Hypothalamus (tissue), 51 donors: ENCODE data around the gene HAGHL.
A peak's percentile ranks its signal among the peaks of the same experiment; 100 is the strongest.

Source experiments
- DNase-seq, 51 donors: peaks; one replicate each; lab custom pipeline; 2025; lab: John Stamatoyannopoulos, UW

The HAGHL gene

GRCh38 chr16:726438-727290 is at the start of gene HAGHL, which contains the start of gene CCDC78:
HAGHL (plus strand) TSS chr16:727106; CDS start chr16:727510, 404 bp downstream.
CCDC78 (minus strand) TSS chr16:726443; CDS start chr16:726367, 76 bp downstream.
- peak in 46 of 51 donors; percentile 14 to 83 (median 53) for DNase-seq

- no peak for DNase-seq
Measured at GRCh38 chr16:677316-678190, 49.4 kb upstream of the HAGHL start.

- DNase-seq = no peak
Measured at GRCh38 chr16:678209-678857, 48.6 kb upstream of the HAGHL start.

- DNase-seq = peak in 37 of 51 donors; percentile 13 to 79 (median 61)
Measured at GRCh38 chr16:678858-679813, 47.8 kb upstream of the HAGHL start.

- peak; percentile 46 to 96 (median 87) for DNase-seq
Measured at GRCh38 chr16:679814-680624, 46.9 kb upstream of the HAGHL start, which contains the start of gene STUB1. STUB1 (plus strand) TSS chr16:680410; CDS start chr16:680526, 116 bp downstream.

GRCh38 chr16:680625-680945 is 46.3 kb upstream of the HAGHL start:
- DNase-seq = peak in 1 of 51 donors; percentile 53

- peak in 1 of 51 donors; percentile 34 for DNase-seq
Measured at GRCh38 chr16:680967-681745, 45.8 kb upstream of the HAGHL start.

- no peak for DNase-seq
Measured at GRCh38 chr16:681746-682427, 45.0 kb upstream of the HAGHL start.

- no peak for DNase-seq
Measured at GRCh38 chr16:682493-683395, 44.2 kb upstream of the HAGHL start.

GRCh38 chr16:683396-684070 is 43.4 kb upstream of the HAGHL start:
- peak in 1 of 51 donors; percentile 13 for DNase-seq

- peak; percentile 62 to 99 (median 94) for DNase-seq
Measured at GRCh38 chr16:684071-684794, 42.7 kb upstream of the HAGHL start, which contains the start of gene JMJD8. JMJD8 (minus strand) TSS chr16:684334; CDS start chr16:684319, 15 bp downstream.

- no peak for DNase-seq
Measured at GRCh38 chr16:684961-685696, 41.8 kb upstream of the HAGHL start.

GRCh38 chr16:685967-686366 is 40.9 kb upstream of the HAGHL start:
- peak in 1 of 51 donors; percentile 13 for DNase-seq
